HG03066 (cell line): ENCODE data around the gene B3GNT5.
"Not testable (repeated sequence)": the region's sequence is repeated elsewhere in the genome, so short reads cannot be mapped to it uniquely, and the experiment has no call there.

ENCODE experiments used
- ATAC-seq: cut with Tn5 transposase; IDR thresholded peaks from one replicate; pipeline ENCODE4 v1.9.1; 2021; ENCODE audit warnings: low read depth; ENCODE audit not compliant: unreplicated experiment

B3GNT5 gene

GRCh38 chr3:183229178-183229577 is 23.9 kb upstream of the B3GNT5 start:
- ATAC-seq = no peak

GRCh38 chr3:183230251-183230650 is 22.8 kb upstream of the B3GNT5 start:
- not testable (repeated sequence) for ATAC-seq

GRCh38 chr3:183230826-183231225 is 22.2 kb upstream of the B3GNT5 start:
- ATAC-seq = no peak

- no peak for ATAC-seq
These were observed 19.1 kb upstream of the B3GNT5 start for GRCh38 chr3:183233966-183234365.

GRCh38 chr3:183239046-183239445 is 14.0 kb upstream of the B3GNT5 start:
- ATAC-seq = no peak

GRCh38 chr3:183242431-183242830 is 10.6 kb upstream of the B3GNT5 start:
- ATAC-seq = no peak

GRCh38 chr3:183244219-183244618 is 8.8 kb upstream of the B3GNT5 start:
- no peak for ATAC-seq

GRCh38 chr3:183244981-183245476 is 8.0 kb upstream of the B3GNT5 start:
- no peak for ATAC-seq

GRCh38 chr3:183247011-183247589 is 6.0 kb upstream of the B3GNT5 start:
- ATAC-seq = no peak

- ATAC-seq = no peak
These were observed 3.9 kb upstream of the B3GNT5 start for GRCh38 chr3:183249006-183249718.

- ATAC-seq = no peak
These were observed 803 bp upstream of the B3GNT5 start for GRCh38 chr3:183252118-183252782.

GRCh38 chr3:183253528-183254486 is 754 bp downstream of the B3GNT5 start:
- no peak for ATAC-seq

- no peak for ATAC-seq
These were observed 1.7 kb downstream of the B3GNT5 start for GRCh38 chr3:183254487-183255347.

GRCh38 chr3:183255348-183255730 is 2.3 kb downstream of the B3GNT5 start:
- ATAC-seq = no peak

- no peak for ATAC-seq
These were observed 6.0 kb downstream of the B3GNT5 start for GRCh38 chr3:183259087-183259486.

- no peak for ATAC-seq
These were observed 6.6 kb downstream of the B3GNT5 start for GRCh38 chr3:183259621-183260020.

GRCh38 chr3:183260167-183260904 is 7.3 kb downstream of the B3GNT5 start:
- no peak for ATAC-seq

- no peak for ATAC-seq
These were observed 8.2 kb downstream of the B3GNT5 start for GRCh38 chr3:183261151-183261724.
